Common myeloid progenitor, CD34-positive (primary cell): Measurements from ENCODE around the gene PHKG2. TPM values are rescaled to one million over a fixed set of nuclear protein-coding genes. Genes with fewer than 3 reads are reported as not detected.
"Not testable (repeated sequence)": the region's sequence is repeated elsewhere in the genome, so short reads cannot be mapped to it uniquely, and the experiment has no call there.

Experiments used
- CTCF ChIA-PET: fragments of 350-600 bp; sonication (Branson Sonifier 250); formaldehyde crosslinking; loops from one replicate; lab custom pipeline; 2021; ENCODE audit warnings: antibody characterized with exemption; lab: Charles Lee
- POLR2A ChIA-PET: fragments of 350-600 bp; sonication (Branson Sonifier 250); formaldehyde crosslinking; loops from one replicate; lab custom pipeline; 2021; ENCODE audit warnings: antibody characterized with exemption; lab: Charles Lee
- DNase-seq, 3 donors: peaks; one replicate each; pipeline versions ENCODE4 v3.0.0 to v3.0.0-alpha.2; 2013
- H3K27ac ChIP-seq, 2 experiments: 1 replicate in 1 of 2; 2 replicates in 1 of 2; pipeline ENCODE4 v1.7.0; 2013; ENCODE audit warnings: inconsistent platforms in 2 of 2, low read length in 2 of 2, mild to moderate bottlenecking in 2 of 2, low read depth in 1 of 2, moderate library complexity in 1 of 2; ENCODE audit not compliant: severe bottlenecking in 2 of 2, insufficient read depth in 1 of 2, poor library complexity in 1 of 2
- H3K27me3 ChIP-seq, 5 experiments: replicated peaks in 2 of 5; 1 replicate in 3 of 5; 2 replicates in 2 of 5; pipeline versions ENCODE4 v1.6.1 to v1.7.0; 2013; ENCODE audit warnings: low read length in 4 of 5, mild to moderate bottlenecking in 2 of 5, moderate library complexity in 2 of 5, inconsistent platforms in 1 of 5; ENCODE audit not compliant: insufficient read depth in 5 of 5, control insufficient read depth in 4 of 5
- H3K36me3 ChIP-seq, 4 experiments: 1 replicate in 2 of 4; 2 replicates in 2 of 4; pipeline versions ENCODE4 v1.6.1 to v1.7.0; 2013; ENCODE audit warnings: low read length in 3 of 4, control low read depth in 1 of 4, mild to moderate bottlenecking in 1 of 4; ENCODE audit not compliant: control insufficient read depth in 4 of 4, insufficient read depth in 4 of 4
- H3K4me1 ChIP-seq, 4 experiments: 1 replicate in 3 of 4; 2 replicates in 1 of 4; pipeline versions ENCODE4 v1.6.1 to v1.7.1; 2013; ENCODE audit warnings: low read length in 3 of 4, mild to moderate bottlenecking in 3 of 4, control low read depth in 1 of 4, inconsistent platforms in 1 of 4, moderate library complexity in 1 of 4; ENCODE audit not compliant: control insufficient read depth in 4 of 4, insufficient read depth in 4 of 4; ENCODE audit errors: control extremely low read depth in 1 of 4
- H3K4me3 ChIP-seq, 7 experiments: 1 replicate in 4 of 7; 2 replicates in 3 of 7; pipeline versions ENCODE4 v1.5.1 to v1.7.0; 2013; ENCODE audit warnings: mild to moderate bottlenecking in 7 of 7, low read length in 6 of 7, moderate library complexity in 6 of 7, inconsistent platforms in 2 of 7, low read depth in 2 of 7, control low read depth in 1 of 7; ENCODE audit not compliant: insufficient read depth in 4 of 7, control insufficient read depth in 1 of 7; ENCODE audit errors: extremely low read depth in 1 of 7
- H3K9me3 ChIP-seq, 5 experiments: 1 replicate in 4 of 5; 2 replicates in 1 of 5; pipeline versions ENCODE4 v1.6.1 to v1.7.1; 2013; ENCODE audit warnings: low read length in 4 of 5, mild to moderate bottlenecking in 2 of 5, inconsistent platforms in 1 of 5, low read depth in 1 of 5, moderate library complexity in 1 of 5; ENCODE audit not compliant: control insufficient read depth in 4 of 5, insufficient read depth in 2 of 5; ENCODE audit errors: control extremely low read depth in 1 of 5
- WGBS: methylation state at CpG from one replicate; pipeline ENCODE4 v1.1.5; 2013; ENCODE audit not compliant: insufficient coverage; 5-methylcytosine and 5-hydroxymethylcytosine counted together
- polyA plus RNA-seq: library from polyadenylated mRNA; unstranded; fragments of 120-200 nt; gene quantifications from one replicate; pipeline ENCODE4 v1.2.1, GENCODE V29; 2013

The PHKG2 gene
- 28.1 TPM for polyA plus RNA-seq

- Histone ChIP-seq H3K9me3 (no peaks in the 10 kb centered on the region), H3K4me1 (peaks cover 3 to 13% (median 6%) of the 10 kb centered on the region in 4 experiments), H3K36me3 (peaks cover 9 to 50% (median 25%) of the 10 kb centered on the region in 4 experiments), H3K27ac (peak within 1 kb of the TSS; percentile 51 to 82), H3K27me3 (no peaks in the 10 kb centered on the region), H3K4me3 (peak within 1 kb of the TSS; percentile 52 to 87 (median 80))
- peak; percentile 98 to 99 (median 99) for DNase-seq
- WGBS = 3% methylated on average over 59 of the region's 60 CpGs
- POLR2A ChIA-PET = interaction anchor here (0.6 to 1.7 kb wide), 6 partner anchors 11 to 237 kb away, joined by 3 to 7 read pairs (median 4); partner anchors contain the start of gene HSD3B7
- CTCF ChIA-PET = interaction anchor here (0.7 to 1.5 kb wide), 14 partner anchors 10 to 206 kb away, joined by 3 to 5 read pairs (median 3); partner anchors contain the start of gene CTF1
Measured at GRCh38 chr16:30747799-30748633, at the start of gene PHKG2. Gene PHKG2 (plus strand): TSS chr16:30748425. CDS start chr16:30748821, 396 bp downstream.

- Histone ChIP-seq H3K27ac (peak within 1 kb of the TSS; percentile 99 to 100), H3K4me1 (peaks cover 5 to 37% (median 35%) of the 10 kb centered on the region in 4 experiments), H3K9me3 (no peaks in the 10 kb centered on the region), H3K27me3 (no peaks in the 10 kb centered on the region), H3K36me3 (peaks cover 3 to 36% (median 26%) of the 10 kb centered on the region in 4 experiments), H3K4me3 (peak within 1 kb of the TSS; percentile 79 to 91 (median 89))
- CTCF ChIA-PET = interaction anchor here (1.0 kb wide), 2 partner anchors 23 to 70 kb away, joined by 3 read pairs; no protein-coding TSS in a partner anchor
- peak; percentile 52 to 85 (median 80) for DNase-seq
- WGBS = under 1% methylated on average over 41 of the region's 57 CpGs
- POLR2A ChIA-PET = interaction anchor here (3.3 kb wide), 1 partner anchor 40 kb away, joined by 17 read pairs; the partner anchor contains the start of gene FBRS
Measured at GRCh38 chr16:30698816-30699614, 49.2 kb upstream of the PHKG2 start, which contains the start of gene SRCAP. Gene SRCAP (plus strand): TSS chr16:30699171. CDS start chr16:30700825, 1,654 bp downstream.

- H3K27ac ChIP-seq = peak overlapping the region; percentile 99 to 100
- peaks cover 6 to 43% (median 32%) of the 10 kb centered on the region in 4 experiments for H3K36me3 ChIP-seq
- ChIA-PET POLR2A (interaction anchor here (1.1 to 3.3 kb wide), 2 partner anchors 41 to 49 kb away, joined by 5 to 17 read pairs; partner anchors contain the start of genes FBRS and PHKG2), CTCF (interaction anchor here (1.0 kb wide), 2 partner anchors 22 to 71 kb away, joined by 3 read pairs; no protein-coding TSS in a partner anchor)
- no peaks in the 10 kb centered on the region for H3K27me3 ChIP-seq
- no peaks in the 10 kb centered on the region for H3K9me3 ChIP-seq
- peak overlapping the region; percentile 79 to 91 (median 89) for H3K4me3 ChIP-seq
- no peak for DNase-seq
- peaks cover 5 to 33% (median 31%) of the 10 kb centered on the region in 4 experiments for H3K4me1 ChIP-seq
- 69% methylated on average over 6 of the region's 8 CpGs for WGBS
Measured at GRCh38 chr16:30699615-30700099, 48.6 kb upstream of the PHKG2 start.

- CTCF ChIA-PET = interaction anchor here (0.6 to 1.4 kb wide), 3 partner anchors 11 to 197 kb away, joined by 3 to 4 read pairs (median 3); no protein-coding TSS in a partner anchor
- 92% methylated on average over 8 of the region's 9 CpGs for WGBS
Measured at GRCh38 chr16:30700491-30700890, 47.7 kb upstream of the PHKG2 start.

GRCh38 chr16:30700971-30701370, 47.3 kb upstream of the PHKG2 start:
- H3K36me3 ChIP-seq = peaks cover 8 to 56% (median 41%) of the 10 kb centered on the region in 4 experiments
- POLR2A ChIA-PET = interaction anchor here (1.1 kb wide), 1 partner anchor 47 kb away, joined by 5 read pairs; the partner anchor contains the start of gene PHKG2

More at GRCh38 chr16:30700491-30700890, 47.7 kb upstream of the PHKG2 start:
- no peak overlapping the region for H3K4me3 ChIP-seq
- no peaks in the 10 kb centered on the region for H3K27me3 ChIP-seq
- peak overlapping the region in 1 of 2 experiments; percentile 100 for H3K27ac ChIP-seq
- no peak for DNase-seq
- H3K36me3 ChIP-seq = peaks cover 6 to 51% (median 37%) of the 10 kb centered on the region in 4 experiments
- peaks cover 3 to 26% (median 23%) of the 10 kb centered on the region in 4 experiments for H3K4me1 ChIP-seq
- H3K9me3 ChIP-seq = no peaks in the 10 kb centered on the region
- POLR2A ChIA-PET = interaction anchor here (1.1 kb wide), 1 partner anchor 48 kb away, joined by 5 read pairs; the partner anchor contains the start of gene PHKG2

GRCh38 chr16:30703071-30703470, 45.2 kb upstream of the PHKG2 start:
- Histone ChIP-seq H3K4me1 (peaks cover 3 to 15% (median 12%) of the 10 kb centered on the region in 4 experiments), H3K36me3 (peaks cover 21 to 77% (median 60%) of the 10 kb centered on the region in 4 experiments)
- ChIA-PET POLR2A (interaction anchor here (0.7 kb wide), 1 partner anchor 39 kb away, joined by 3 read pairs; no protein-coding TSS in a partner anchor), CTCF (interaction anchor here (1.1 to 2.2 kb wide), 3 partner anchors 8 to 10 kb away, joined by 3 to 6 read pairs (median 4); no protein-coding TSS in a partner anchor)
- DNase-seq, H3K27me3 ChIP-seq, H3K27ac ChIP-seq, H3K9me3 ChIP-seq, H3K4me3 ChIP-seq: not testable (repeated sequence)
- WGBS = 100% methylated on average over 7 of the region's 12 CpGs

More at GRCh38 chr16:30700971-30701370, 47.3 kb upstream of the PHKG2 start:
- CTCF ChIA-PET = interaction anchor here (0.8 to 1.4 kb wide), 4 partner anchors 11 to 135 kb away, joined by 3 to 4 read pairs (median 3); no protein-coding TSS in a partner anchor
- no peaks in the 10 kb centered on the region for H3K27me3 ChIP-seq
- 100% methylated on average over 1 of the region's 5 CpGs for WGBS
- H3K4me1 ChIP-seq = peaks cover 3 to 25% (median 19%) of the 10 kb centered on the region in 4 experiments
- DNase-seq = no peak
- H3K27ac ChIP-seq = no peak overlapping the region
- H3K9me3 ChIP-seq = no peaks in the 10 kb centered on the region
- H3K4me3 ChIP-seq = no peak overlapping the region
